ENCODE measurements around the gene ZNF423.

Gene ZNF423

GRCh38 chr16:49443576-49443975 lies 412.3 kb downstream of the ZNF423 start:
- DNase-seq = no peak

GRCh38 chr16:49442805-49443204 lies 413.1 kb downstream of the ZNF423 start:
- DNase-seq = no peak

- DNase-seq = peak; percentile 51
Measured at GRCh38 chr16:49441366-49441780, 414.5 kb downstream of the ZNF423 start.

GRCh38 chr16:49440156-49441065 lies 415.5 kb downstream of the ZNF423 start:
- no peak for DNase-seq

GRCh38 chr16:49439676-49440075 lies 416.2 kb downstream of the ZNF423 start:
- DNase-seq = no peak

- no peak for DNase-seq
Measured at GRCh38 chr16:49439050-49439449, 416.9 kb downstream of the ZNF423 start.

Measured in activated naive CD4-positive, alpha-beta T cell treated with anti-CD3 and anti-CD28 coated beads, Interleukin-2, amount 50 U/mL, for 16 hours (primary cell).